GM12872 (cell line): ENCODE data around the gene BPIFB2.

Experiments used
- CTCF ChIP-seq: IDR thresholded peaks from 3 replicates; pipeline ENCODE4 v1.5.1; 2011; ENCODE audit warnings: low read depth, mild to moderate bottlenecking, low read length, moderate library complexity; ENCODE audit not compliant: insufficient read depth

BPIFB2 gene

DNA sequence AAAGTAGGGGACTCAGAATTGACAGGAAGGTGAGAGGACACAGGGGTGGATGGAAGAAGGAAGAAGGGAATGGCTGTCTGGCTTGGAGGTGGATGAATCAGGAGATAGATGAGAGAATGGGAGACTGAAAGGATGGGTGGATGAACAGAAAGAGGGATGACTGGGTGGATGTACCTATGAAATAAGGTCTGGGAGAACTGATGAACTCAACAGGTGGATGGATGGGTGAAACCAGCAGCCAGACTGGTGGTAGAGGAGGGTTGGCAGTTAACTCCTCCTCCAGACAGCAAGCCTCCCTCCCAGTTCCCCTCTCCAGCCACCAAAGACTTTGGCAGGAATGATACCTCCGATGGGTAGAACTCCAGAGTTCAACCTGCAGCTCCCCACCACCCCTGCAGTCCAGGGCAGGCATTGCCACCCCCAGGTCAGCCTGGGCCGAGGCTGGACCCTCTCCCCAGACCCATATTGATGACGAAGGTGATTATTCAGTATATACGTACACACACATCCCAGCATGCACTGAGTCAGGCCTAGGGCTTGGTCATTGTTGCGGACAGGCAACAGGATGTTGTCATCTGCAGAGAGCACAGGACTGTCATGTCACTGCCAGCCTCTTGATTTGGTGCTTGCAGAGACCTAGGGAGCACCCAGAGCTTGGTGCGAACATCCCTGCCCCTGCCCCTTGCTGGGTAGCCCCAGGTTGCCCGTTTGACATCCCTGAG is 5.3 kb upstream of the BPIFB2 start:
- no peak for TF ChIP-seq CTCF

DNA sequence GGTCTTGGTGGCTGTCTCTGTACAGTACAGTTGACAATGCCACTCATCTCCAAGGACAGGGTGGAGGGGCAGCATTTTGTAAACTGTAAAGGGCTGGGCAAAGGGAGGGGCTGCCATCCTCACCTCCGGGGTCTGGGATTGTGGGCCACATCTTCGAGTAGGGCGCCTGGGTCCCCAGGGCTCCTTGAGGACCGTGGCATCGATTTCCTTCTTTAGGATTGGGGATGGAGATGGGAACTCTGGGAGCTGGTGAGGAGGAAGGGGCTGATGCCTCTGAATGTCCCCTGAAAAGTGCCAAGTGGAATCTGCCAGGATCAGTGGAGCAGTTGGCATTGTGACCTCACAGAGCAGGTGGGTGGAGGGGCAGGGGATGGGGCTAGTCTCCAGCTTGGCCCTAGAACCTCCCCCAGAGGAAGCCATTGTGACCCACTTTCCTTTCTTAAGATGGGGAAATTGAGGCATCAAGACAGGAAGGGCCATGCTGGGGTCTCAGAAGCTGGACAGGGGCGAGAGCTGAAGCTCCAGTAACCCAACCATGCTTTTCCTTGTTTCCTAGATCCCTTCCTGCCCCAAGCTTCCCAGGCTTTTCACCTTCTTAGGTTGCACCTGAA is 3.3 kb upstream of the BPIFB2 start, which contains the start of gene SUN5:
Gene SUN5, minus strand, starts transcription at position 293 of the 611 bp plus-strand sequence. Its CDS starts 93 bp downstream, at position 200.
- TF ChIP-seq CTCF, result no peak

DNA sequence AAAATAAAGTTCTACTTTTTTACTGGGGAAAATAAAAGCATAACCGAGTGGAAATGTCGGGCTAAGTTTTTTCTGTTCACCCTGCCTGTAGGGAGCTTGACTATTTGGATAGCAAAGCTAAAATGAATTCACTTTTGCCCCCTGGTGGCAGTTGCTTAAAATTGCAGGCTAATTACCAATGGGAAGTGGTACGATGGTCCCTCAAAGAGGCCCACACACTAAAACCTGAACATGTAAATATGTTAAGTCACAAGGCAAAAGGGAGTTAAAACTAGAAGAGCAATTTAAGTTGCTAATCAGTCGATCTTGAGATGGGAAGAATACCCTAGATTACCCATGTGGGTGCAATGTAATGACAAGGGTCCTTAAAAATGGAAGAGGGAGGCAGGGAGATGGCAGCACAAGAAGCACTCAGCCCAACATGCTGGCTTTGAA is 2.4 kb upstream of the BPIFB2 start:
- TF ChIP-seq CTCF, result peak; percentile 59

DNA sequence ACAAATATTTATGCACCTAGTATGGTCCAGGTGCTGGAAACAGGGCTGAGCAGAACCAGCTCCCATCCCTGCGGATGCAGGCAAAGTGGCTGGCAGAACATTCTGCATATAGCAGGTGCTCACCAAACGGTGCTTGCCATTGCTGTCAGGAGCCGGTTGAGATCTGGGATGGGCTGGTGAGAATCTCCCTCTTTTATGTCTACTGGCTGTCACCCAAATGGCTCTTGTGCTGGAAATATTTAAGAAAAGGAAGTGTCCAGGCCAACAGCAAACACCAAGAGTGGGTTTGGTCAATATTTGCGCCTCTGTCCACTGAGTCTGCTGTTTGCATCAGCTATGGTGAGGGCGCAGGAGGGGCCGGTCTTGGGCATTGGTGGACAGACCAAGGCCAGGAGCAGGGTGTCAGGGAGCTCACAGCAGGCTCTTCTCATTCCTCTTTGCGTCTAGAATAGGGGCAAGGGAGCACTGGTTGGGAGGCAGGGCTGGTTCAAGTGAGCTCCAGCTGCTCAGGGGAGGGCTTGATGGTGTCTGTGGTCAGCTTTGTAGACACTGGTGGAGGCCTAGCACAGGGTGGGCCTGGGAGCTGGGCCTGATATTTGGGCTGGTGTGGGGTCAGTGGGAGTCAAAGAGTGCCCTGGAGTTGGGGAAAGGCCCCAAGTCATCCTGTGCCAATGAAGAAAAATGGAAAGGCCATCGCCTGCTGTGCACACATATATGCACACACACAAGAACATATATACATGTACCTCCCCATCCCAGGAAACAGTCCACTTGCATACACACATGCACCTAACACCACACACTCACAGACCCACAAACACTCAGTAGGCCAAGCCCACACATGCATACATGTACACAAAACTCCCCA is 1.4 kb upstream of the BPIFB2 start:
- no peak for TF ChIP-seq CTCF

DNA sequence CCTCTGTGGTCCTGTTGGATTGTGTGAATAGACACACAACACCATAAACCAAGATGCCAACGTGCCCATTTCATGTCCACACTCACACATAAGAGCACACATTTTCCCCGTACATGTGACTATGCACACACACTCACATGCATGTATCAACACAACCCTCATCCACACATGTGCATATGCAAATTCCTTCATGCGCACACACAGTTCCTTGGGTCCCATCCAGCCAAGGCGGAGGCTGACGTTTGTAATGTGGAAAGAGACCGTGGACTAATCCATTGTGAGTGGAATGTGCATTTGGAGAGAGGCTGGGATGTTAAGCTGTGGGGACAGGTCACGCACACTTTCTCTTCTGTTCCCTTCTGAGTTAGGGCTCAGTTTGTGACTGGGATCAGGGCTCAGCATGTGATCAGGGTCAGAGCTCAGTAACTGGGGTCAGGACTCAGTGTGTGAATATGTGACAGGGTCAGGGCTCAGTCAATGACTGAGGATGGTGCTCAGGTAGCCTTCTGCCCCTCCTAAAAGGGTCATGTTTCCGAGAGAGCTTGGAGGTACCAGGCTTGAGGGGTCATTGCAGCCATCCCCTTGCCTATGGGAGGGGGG is 628 bp upstream of the BPIFB2 start:
- no peak for TF ChIP-seq CTCF

DNA sequence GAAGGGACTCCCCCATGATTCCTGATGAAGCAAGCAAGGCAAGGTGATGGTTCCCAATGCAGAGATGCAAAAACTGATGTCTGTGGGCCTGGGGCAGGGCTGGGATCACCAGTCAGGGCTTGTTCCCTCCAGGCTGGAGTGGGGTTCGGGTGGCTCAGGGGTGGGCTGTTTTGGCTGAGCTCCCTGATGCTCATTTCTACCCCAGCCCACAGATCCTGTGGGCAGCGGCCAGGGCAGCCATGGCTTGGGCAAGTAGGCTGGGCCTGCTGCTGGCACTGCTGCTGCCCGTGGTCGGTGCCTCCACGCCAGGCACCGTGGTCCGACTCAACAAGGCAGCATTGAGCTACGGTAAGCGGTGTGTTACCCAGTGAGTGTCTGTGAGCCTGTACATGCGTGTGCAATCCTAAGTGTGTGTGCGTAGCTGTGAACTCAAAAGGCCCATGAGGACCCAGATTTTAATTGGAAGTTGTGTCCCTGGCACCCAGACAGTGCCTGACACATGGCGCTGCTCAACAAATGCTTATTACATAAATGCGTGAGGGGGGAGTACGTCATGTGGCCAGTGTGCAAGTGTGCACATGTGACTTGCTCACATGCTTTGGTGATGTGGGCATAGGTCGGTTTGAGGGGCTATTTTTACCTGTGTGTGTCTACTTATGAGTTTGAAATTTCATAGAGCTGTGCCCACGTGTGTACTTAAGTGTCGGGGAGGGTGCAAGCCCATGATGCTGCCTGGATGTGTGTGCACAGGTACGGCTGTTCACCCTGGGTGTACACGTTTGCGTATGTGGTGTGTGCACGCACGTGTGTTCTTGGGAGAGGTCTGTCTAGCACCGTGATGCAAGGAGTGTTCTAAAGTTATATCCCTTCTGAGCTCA is 1.1 kb downstream of the BPIFB2 start:
- no peak for TF ChIP-seq CTCF
